OCI-M2 (cell line): ENCODE results near the gene SCLY.

Source experiments
- DNase-seq: peaks from one replicate; lab custom pipeline; 2025; ENCODE audit not compliant: unreplicated experiment; lab: John Stamatoyannopoulos, UW

SCLY gene

GRCh38 chr2:238124488-238125126 lies 63.8 kb downstream of the SCLY start:
- DNase-seq: no peak

- no peak for DNase-seq
These were observed 64.5 kb downstream of the SCLY start for GRCh38 chr2:238125127-238125885.

- no peak for DNase-seq
These were observed 65.5 kb downstream of the SCLY start for GRCh38 chr2:238126338-238126737.

- no peak for DNase-seq
These were observed 66.0 kb downstream of the SCLY start for GRCh38 chr2:238126775-238127164.

- DNase-seq: no peak
These were observed 66.6 kb downstream of the SCLY start for GRCh38 chr2:238127165-238128060.

GRCh38 chr2:238128061-238128440 lies 67.2 kb downstream of the SCLY start:
- no peak for DNase-seq

GRCh38 chr2:238128534-238129001 lies 67.8 kb downstream of the SCLY start:
- no peak for DNase-seq

GRCh38 chr2:238129166-238130010 lies 68.6 kb downstream of the SCLY start:
- DNase-seq: no peak

GRCh38 chr2:238130111-238130695 lies 69.4 kb downstream of the SCLY start:
- no peak for DNase-seq

GRCh38 chr2:238130696-238131628 lies 70.2 kb downstream of the SCLY start:
- DNase-seq: no peak

- DNase-seq: no peak
These were observed 71.1 kb downstream of the SCLY start for GRCh38 chr2:238131761-238132462.

GRCh38 chr2:238132463-238133450 lies 72.0 kb downstream of the SCLY start:
- no peak for DNase-seq

- no peak for DNase-seq
These were observed 72.9 kb downstream of the SCLY start for GRCh38 chr2:238133499-238134392.

GRCh38 chr2:238134393-238134785 lies 73.6 kb downstream of the SCLY start:
- DNase-seq: no peak

GRCh38 chr2:238135601-238136150 lies 74.9 kb downstream of the SCLY start:
- DNase-seq: no peak
